Neuronal stem cell (in vitro differentiated cells): ENCODE data around the gene SPCS2.

ENCODE experiments used
- DNase-seq: peaks from one replicate; pipeline ENCODE4 v3.0.0-alpha.2; 2013; ENCODE audit warnings: low spot score
- H2AFZ ChIP-seq: one replicate; pipeline ENCODE4 v1.6.1; 2013; ENCODE audit warnings: mild to moderate bottlenecking, low read length, inconsistent platforms
- H2AK5ac ChIP-seq: 2 replicates; pipeline ENCODE4 v1.6.1; 2013; ENCODE audit warnings: low read depth, mild to moderate bottlenecking, inconsistent platforms, low read length, moderate library complexity, mixed read lengths
- H2BK120ac ChIP-seq: 2 replicates; pipeline ENCODE4 v1.6.1; 2013; ENCODE audit warnings: low read depth, mild to moderate bottlenecking, inconsistent platforms, low read length, moderate library complexity, mixed read lengths
- H2BK12ac ChIP-seq: one replicate; pipeline ENCODE4 v1.6.1; 2013; ENCODE audit warnings: low read length, inconsistent platforms
- H2BK15ac ChIP-seq: 2 replicates; pipeline ENCODE4 v1.6.1; 2013; ENCODE audit warnings: mild to moderate bottlenecking, low read length, inconsistent platforms, mixed read lengths
- H2BK5ac ChIP-seq: one replicate; pipeline ENCODE4 v1.6.1; 2013; ENCODE audit warnings: inconsistent platforms, mild to moderate bottlenecking, low read length, moderate library complexity
- H3K14ac ChIP-seq: one replicate; pipeline ENCODE4 v1.6.1; 2013; ENCODE audit warnings: low read length, inconsistent platforms
- H3K18ac ChIP-seq: 2 replicates; pipeline ENCODE4 v1.6.1; 2013; ENCODE audit warnings: low read length, inconsistent platforms
- H3K23ac ChIP-seq: 2 replicates; pipeline ENCODE4 v1.6.1; 2013; ENCODE audit warnings: low read depth, mild to moderate bottlenecking, mixed read lengths, low read length, inconsistent platforms; ENCODE audit not compliant: poor library complexity
- H3K27ac ChIP-seq: replicated peaks from 3 replicates; pipeline ENCODE4 v1.5.1; 2013; ENCODE audit warnings: low read length, inconsistent platforms
- H3K27me3 ChIP-seq, 3 experiments: 2 replicates each; pipeline ENCODE4 v1.6.1; 2013; ENCODE audit warnings: low read length in 3 of 3, mild to moderate bottlenecking in 2 of 3, inconsistent platforms in 1 of 3, low read depth in 1 of 3, mixed read lengths in 1 of 3, moderate library complexity in 1 of 3; ENCODE audit not compliant: control insufficient read depth in 3 of 3, insufficient read depth in 3 of 3
- H3K36me3 ChIP-seq, 2 donors: replicated peaks in 1 of 2; 2 replicates each; pipeline ENCODE4 v1.6.1; 2013; ENCODE audit warnings: low read length in 2 of 2; ENCODE audit not compliant: control insufficient read depth in 2 of 2, insufficient read depth in 2 of 2
- H3K4ac ChIP-seq: 2 replicates; pipeline ENCODE4 v1.6.1; 2013; ENCODE audit warnings: inconsistent platforms, mild to moderate bottlenecking, low read length, moderate library complexity
- H3K4me1 ChIP-seq, 2 donors: 1 replicate in 1 of 2; 2 replicates in 1 of 2; pipeline ENCODE4 v1.6.1; 2013; ENCODE audit warnings: low read length in 2 of 2, low read depth in 1 of 2; ENCODE audit not compliant: control insufficient read depth in 2 of 2, insufficient read depth in 1 of 2
- H3K4me2 ChIP-seq: one replicate; pipeline ENCODE4 v1.6.1; 2013; ENCODE audit warnings: mild to moderate bottlenecking, low read length, inconsistent platforms; ENCODE audit not compliant: insufficient read depth, poor library complexity, severe bottlenecking
- H3K4me3 ChIP-seq, 2 donors: 2 replicates each; pipeline ENCODE4 v1.5.1; 2013; ENCODE audit warnings: low read length in 2 of 2, mild to moderate bottlenecking in 2 of 2, inconsistent platforms in 1 of 2, moderate library complexity in 1 of 2
- H3K79me1 ChIP-seq: one replicate; pipeline ENCODE4 v1.6.1; 2013; ENCODE audit warnings: low read depth, mild to moderate bottlenecking, inconsistent platforms, low read length, moderate library complexity
- H3K9ac ChIP-seq: one replicate; pipeline ENCODE4 v1.6.1; 2013; ENCODE audit warnings: mild to moderate bottlenecking, low read depth, low read length, inconsistent platforms; ENCODE audit not compliant: poor library complexity
- H3K9me3 ChIP-seq, 2 donors: replicated peaks in 1 of 2; 2 replicates each; pipeline versions ENCODE3 to v1.6.1; 2013; ENCODE audit warnings: low read length in 2 of 2, mild to moderate bottlenecking in 2 of 2, inconsistent platforms in 1 of 2, low read depth in 1 of 2, mixed read lengths in 1 of 2, moderate library complexity in 1 of 2; ENCODE audit not compliant: control insufficient read depth in 2 of 2, insufficient read depth in 1 of 2
- H4K8ac ChIP-seq: one replicate; pipeline ENCODE4 v1.6.1; 2013; ENCODE audit warnings: low read depth, mild to moderate bottlenecking, inconsistent platforms, low read length, moderate library complexity
- H4K91ac ChIP-seq: one replicate; pipeline ENCODE4 v1.6.1; 2013; ENCODE audit warnings: low read length, low read depth, mild to moderate bottlenecking, inconsistent platforms; ENCODE audit not compliant: poor library complexity
- WGBS, 2 donors: extraction: QIAGEN DNeasy Blood & Tissue Kit; methylation state at CpG; one replicate each; pipeline ENCODE4 v1.1.7; 2013; ENCODE audit warnings: missing lambda C conversion rate in 2 of 2, mixed read lengths in 1 of 2; ENCODE audit not compliant: insufficient read length in 2 of 2, insufficient replicate concordance in 1 of 2; ENCODE audit errors: extremely low coverage in 2 of 2; 5-methylcytosine and 5-hydroxymethylcytosine counted together

The SPCS2 gene

GRCh38 chr11:74949753-74950137 is 679 bp downstream of the SPCS2 start:
- no CpG with 5 or more reads among the region's 6 CpGs for WGBS, 2 donors
- no peak overlapping the region for H3K27ac ChIP-seq

GRCh38 chr11:74950374-74950969 is 1.4 kb downstream of the SPCS2 start:
- Histone ChIP-seq H3K23ac (no peak overlapping the region), H3K79me1 (peaks cover 2% of the 10 kb centered on the region), H3K4ac (no peak overlapping the region), H2BK15ac (no peak overlapping the region), H4K8ac (no peak overlapping the region), H3K14ac (no peak overlapping the region), H2AK5ac (no peak overlapping the region), H3K27me3 (no peaks in the 10 kb centered on the region), H2BK5ac (no peak overlapping the region), H3K9ac (no peak overlapping the region), H3K4me3 (peak overlapping the region in 1 of 2 donors; percentile 94), H4K91ac (no peak overlapping the region), H3K18ac (no peak overlapping the region), H3K27ac (no peak overlapping the region), H3K36me3 (peaks cover 6 to 42% of the 10 kb centered on the region in 2 donors), H2AFZ (no peak overlapping the region), H2BK12ac (no peak overlapping the region), H3K4me2 (no peak overlapping the region), H3K4me1 (peaks cover 5% of the 10 kb centered on the region in 2 donors), H3K9me3 (peaks cover 0 to 2% of the 10 kb centered on the region in 2 donors), H2BK120ac (no peak overlapping the region)
- no peak for DNase-seq
- no CpG with 5 or more reads among the region's 2 CpGs for WGBS, 2 donors

More at GRCh38 chr11:74949753-74950137, 679 bp downstream of the SPCS2 start:
- DNase-seq = no peak
- Histone ChIP-seq H2AFZ (peak overlapping the region; percentile 94), H3K36me3 (peaks cover 6 to 35% of the 10 kb centered on the region in 2 donors), H3K14ac (no peak overlapping the region), H3K27me3 (no peaks in the 10 kb centered on the region), H2BK12ac (no peak overlapping the region), H3K9ac (no peak overlapping the region), H4K8ac (no peak overlapping the region), H3K23ac (no peak overlapping the region), H3K4me2 (peak overlapping the region; percentile 56), H3K9me3 (peaks cover 0 to 2% of the 10 kb centered on the region in 2 donors), H2BK5ac (no peak overlapping the region), H3K18ac (no peak overlapping the region), H2AK5ac (no peak overlapping the region), H2BK120ac (no peak overlapping the region), H3K4ac (no peak overlapping the region), H3K4me1 (peaks cover 5% of the 10 kb centered on the region in 2 donors), H2BK15ac (no peak overlapping the region), H3K79me1 (peaks cover 2% of the 10 kb centered on the region), H4K91ac (no peak overlapping the region), H3K4me3 (peak overlapping the region; percentile 92 to 94)

- peaks cover 2% of the 10 kb centered on the region for H3K79me1 ChIP-seq
- H3K18ac ChIP-seq = no peak overlapping the region
- H2AK5ac ChIP-seq = no peak overlapping the region
- no peak for DNase-seq
- H2BK120ac ChIP-seq = no peak overlapping the region
- no peak overlapping the region for H3K4me3 ChIP-seq
- H3K9ac ChIP-seq = no peak overlapping the region
- H4K8ac ChIP-seq = no peak overlapping the region
- H2AFZ ChIP-seq = no peak overlapping the region
- H3K4me1 ChIP-seq = peaks cover 5% of the 10 kb centered on the region in 2 donors
- no peak overlapping the region for H2BK15ac ChIP-seq
- H3K36me3 ChIP-seq = peaks cover 6 to 42% of the 10 kb centered on the region in 2 donors
- no CpG with 5 or more reads among the region's 8 CpGs for WGBS, 2 donors
- no peak overlapping the region for H3K14ac ChIP-seq
- H3K4me2 ChIP-seq = no peak overlapping the region
- no peak overlapping the region for H2BK5ac ChIP-seq
- H4K91ac ChIP-seq = no peak overlapping the region
- H3K9me3 ChIP-seq = peaks cover 0 to 2% of the 10 kb centered on the region in 2 donors
- no peak overlapping the region for H3K4ac ChIP-seq
- H3K27me3 ChIP-seq = no peaks in the 10 kb centered on the region
- no peak overlapping the region for H2BK12ac ChIP-seq
- H3K27ac ChIP-seq = no peak overlapping the region
- no peak overlapping the region for H3K23ac ChIP-seq
These were observed 2.2 kb downstream of the SPCS2 start for GRCh38 chr11:74951226-74951625.

GRCh38 chr11:74952752-74953151 is 3.7 kb downstream of the SPCS2 start:
- DNase-seq = no peak
- Histone ChIP-seq H4K91ac (no peak overlapping the region), H3K9ac (no peak overlapping the region), H3K4me1 (peaks cover 5% of the 10 kb centered on the region in 2 donors), H2BK120ac (no peak overlapping the region), H2BK5ac (no peak overlapping the region), H3K18ac (no peak overlapping the region), H2BK15ac (no peak overlapping the region), H3K36me3 (peaks cover 8 to 57% of the 10 kb centered on the region in 2 donors), H3K4ac (no peak overlapping the region), H3K23ac (no peak overlapping the region), H3K4me2 (no peak overlapping the region), H3K9me3 (peaks cover 0 to 2% of the 10 kb centered on the region in 2 donors), H3K27ac (no peak overlapping the region), H2AFZ (no peak overlapping the region), H2BK12ac (no peak overlapping the region), H3K4me3 (no peak overlapping the region), H3K79me1 (peaks cover 2% of the 10 kb centered on the region), H4K8ac (no peak overlapping the region), H3K14ac (no peak overlapping the region), H3K27me3 (no peaks in the 10 kb centered on the region), H2AK5ac (no peak overlapping the region)
- no CpG with 5 or more reads among the region's 2 CpGs for WGBS, 2 donors
